Pancreas (tissue), 10 donors: ENCODE results near the gene LSM3. TPM values are rescaled to one million over a fixed set of nuclear protein-coding genes. Genes with fewer than 3 reads are reported as not detected.

Source experiments
- ATAC-seq, 4 donors: fragments of 200-7000 bp; cut with Tn5 transposase; one replicate each; pipeline versions ENCODE4 v1.8.0 to v1.9.1; 2020; ENCODE audit warnings: mild to moderate bottlenecking in 4 of 4, moderate library complexity in 4 of 4
- DNase-seq, 6 donors: peaks; one replicate each; pipeline ENCODE4 v3.0.0-alpha.2; 2020
- FAIRE-seq: peaks from 2 replicates; lab custom pipeline; 2012; peaks lifted over from hg19 to GRCh38; lab: Jason Lieb, UNC
- H3K27ac ChIP-seq, 4 donors: fragments of 200-600 bp; sonication (generic); 1 replicate in 3 of 4; 2 replicates in 1 of 4; pipeline versions ENCODE4 v1.5.0 to v1.8.0; 2020
- H3K27me3 ChIP-seq, 4 donors: fragments of 200-600 bp; one replicate each; pipeline ENCODE4 v1.8.0; 2021
- H3K36me3 ChIP-seq, 3 donors: fragments of 200-600 bp; sonication (generic) in 1 of 3; one replicate each; pipeline versions ENCODE4 v1.5.0 to v1.8.0; 2020 to 2021
- H3K4me1 ChIP-seq, 3 donors: fragments of 200-600 bp; one replicate each; pipeline ENCODE4 v1.8.0; 2021
- H3K4me3 ChIP-seq, 4 donors: fragments of 200-600 bp; sonication (generic) in 2 of 4; one replicate each; pipeline versions ENCODE4 v1.5.0 to v1.8.0; 2020 to 2021
- H3K9me3 ChIP-seq, 4 donors: fragments of 200-600 bp; one replicate each; pipeline ENCODE4 v1.8.0; 2021
- WGBS, 2 donors: extraction: QIAGEN DNeasy Blood & Tissue Kit; methylation state at CpG; one replicate each; pipeline ENCODE4 v1.1.7; 2013; 5-methylcytosine and 5-hydroxymethylcytosine counted together
- intact Hi-C, 3 donors: fragments of 100-400 bp; cut with DNase I; formaldehyde crosslinking; loops; one replicate each; pipeline versions ENCODE4 v1.11.1 to v1.14.2; 2022
- polyA plus RNA-seq, 2 donors: library from polyadenylated mRNA; stranded (reverse); fragments of 200-250 nt; gene quantifications; one replicate each; pipeline ENCODE4 v1.2.3, GENCODE V29; 2013
- total RNA-seq, 6 donors: library from RNA; stranded (reverse); fragmentation: NEBNext Ultra II Directional in 4 of 6; extraction: Animal tissue kit (Norgen Biotek cat#: 25700) in 4 of 6; gene quantifications; one replicate each; pipeline versions ENCODE4 v1.2.1 to v1.2.4, GENCODE V29; 2021 to 2023
- TF ChIP-seq, protein P1 (sequence below), 4 donors: fragments of 200-600 bp; sonication (generic) in 3 of 4; IDR thresholded peaks; one replicate each; pipeline versions ENCODE4 v1.5.0 to v1.8.0; 2021; ENCODE audit warnings: antibody characterized with exemption in 4 of 4
- donor health status: healthy with polysubstance abuse.
- donor health status: DM: no; HTN: no; CAD: no; lungs with moderate emphysema.
- donor health status: DM: no; HTN: no; CAD: no.
- donor health status: control.
- donor health status: control.
- donor health status: Bipolar disorder and iron deficiency.
- donor health status: DM: yes; HTN: yes; CAD: no.
- donor health status: DM: no; HTN: no; CAD: no.
- donor health status: DM: no; HTN: no; CAD: no.
- donor health status: DM: yes; HTN: yes; CAD: no.

LSM3 gene
- total and polyA plus RNA-seq, 8 donors = 3.2 to 7.9 (median 4.3) TPM

DNA sequence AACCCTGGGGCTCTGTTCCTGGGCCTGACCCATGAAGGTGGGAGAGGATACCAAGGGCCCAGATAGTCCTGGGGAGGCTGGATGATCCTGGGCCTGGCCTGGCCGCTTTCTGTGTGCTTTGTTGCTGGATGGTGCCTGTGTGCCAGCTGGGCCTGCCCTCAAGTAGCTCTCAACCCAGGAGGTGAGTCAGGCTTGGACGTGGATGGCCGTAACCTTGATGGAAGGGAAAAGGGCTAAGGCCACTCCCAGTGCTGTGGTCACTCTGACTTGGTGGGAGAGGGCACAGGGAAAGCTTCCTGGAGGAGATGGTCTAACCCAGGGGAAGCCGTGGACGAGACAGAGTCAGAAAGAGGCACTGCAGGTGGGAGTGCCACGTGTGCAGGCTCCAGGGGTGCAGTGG lies 44.3 kb upstream of the LSM3 start:
- no peak for FAIRE-seq
- H3K36me3 ChIP-seq = peaks cover 3 to 70% (median 19%) of the 10 kb centered on the region in 3 donors
- H3K27ac ChIP-seq = no peak overlapping the region
- intact Hi-C loops = no loop called here
- H3K4me1 ChIP-seq = no peaks in the 10 kb centered on the region
- 90% methylated on average over 6 of the region's 6 CpGs for WGBS, 2 donors
- no peak for ATAC-seq
- TF ChIP-seq, protein P1, sequence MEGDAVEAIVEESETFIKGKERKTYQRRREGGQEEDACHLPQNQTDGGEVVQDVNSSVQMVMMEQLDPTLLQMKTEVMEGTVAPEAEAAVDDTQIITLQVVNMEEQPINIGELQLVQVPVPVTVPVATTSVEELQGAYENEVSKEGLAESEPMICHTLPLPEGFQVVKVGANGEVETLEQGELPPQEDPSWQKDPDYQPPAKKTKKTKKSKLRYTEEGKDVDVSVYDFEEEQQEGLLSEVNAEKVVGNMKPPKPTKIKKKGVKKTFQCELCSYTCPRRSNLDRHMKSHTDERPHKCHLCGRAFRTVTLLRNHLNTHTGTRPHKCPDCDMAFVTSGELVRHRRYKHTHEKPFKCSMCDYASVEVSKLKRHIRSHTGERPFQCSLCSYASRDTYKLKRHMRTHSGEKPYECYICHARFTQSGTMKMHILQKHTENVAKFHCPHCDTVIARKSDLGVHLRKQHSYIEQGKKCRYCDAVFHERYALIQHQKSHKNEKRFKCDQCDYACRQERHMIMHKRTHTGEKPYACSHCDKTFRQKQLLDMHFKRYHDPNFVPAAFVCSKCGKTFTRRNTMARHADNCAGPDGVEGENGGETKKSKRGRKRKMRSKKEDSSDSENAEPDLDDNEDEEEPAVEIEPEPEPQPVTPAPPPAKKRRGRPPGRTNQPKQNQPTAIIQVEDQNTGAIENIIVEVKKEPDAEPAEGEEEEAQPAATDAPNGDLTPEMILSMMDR (IDR thresholded peaks at IDR 0.05) = no peak
- H3K9me3 ChIP-seq = no peaks in the 10 kb centered on the region
- no peaks in the 10 kb centered on the region for H3K27me3 ChIP-seq
- no peak for DNase-seq
- no peak overlapping the region for H3K4me3 ChIP-seq

DNA sequence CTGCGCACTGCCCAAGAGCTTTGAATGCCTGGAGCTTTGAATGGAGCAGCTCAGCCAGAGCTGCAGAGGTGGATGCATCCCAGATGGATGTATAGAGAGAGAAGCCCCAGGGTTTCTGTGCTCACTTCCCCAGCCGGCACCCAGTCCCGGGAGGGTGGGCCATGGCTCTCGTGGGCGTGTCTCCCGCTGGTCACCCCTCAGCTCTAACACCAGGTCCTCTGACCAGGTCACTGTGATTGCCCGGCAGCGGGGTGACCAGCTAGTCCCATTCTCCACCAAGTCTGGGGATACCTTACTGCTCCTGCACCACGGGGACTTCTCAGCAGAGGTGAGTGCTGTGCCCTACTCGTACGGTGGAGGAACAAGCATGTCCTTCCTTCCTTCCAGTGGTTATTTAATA lies 43.0 kb upstream of the LSM3 start:
- TF ChIP-seq, protein P1 (IDR thresholded peaks at IDR 0.05) = no peak
- H3K36me3 ChIP-seq = peaks cover 3 to 63% (median 19%) of the 10 kb centered on the region in 3 donors
- no peak overlapping the region for H3K27ac ChIP-seq
- intact Hi-C loops = no loop called here
- DNase-seq = no peak
- H3K27me3 ChIP-seq = no peaks in the 10 kb centered on the region
- H3K4me3 ChIP-seq = no peak overlapping the region
- no peak for FAIRE-seq
- no peaks in the 10 kb centered on the region for H3K9me3 ChIP-seq
- WGBS, 2 donors = 91 to 95% methylated on average over 11 of the region's 11 CpGs
- ATAC-seq = no peak
- no peaks in the 10 kb centered on the region for H3K4me1 ChIP-seq

GRCh38 chr3:14137004-14137403 lies 41.6 kb upstream of the LSM3 start:
- ATAC-seq = peak in 2 of 4 donors; percentile 32 to 43
- 93% methylated on average over 3 of the region's 3 CpGs for WGBS, 2 donors
- H3K36me3 ChIP-seq = peaks cover 2 to 55% (median 15%) of the 10 kb centered on the region in 3 donors
- no peaks in the 10 kb centered on the region for H3K4me1 ChIP-seq
- TF ChIP-seq, protein P1 (IDR thresholded peaks at IDR 0.05) = no peak
- H3K27me3 ChIP-seq = no peaks in the 10 kb centered on the region
- DNase-seq = no peak
- FAIRE-seq = no peak
- intact Hi-C loops = no loop called here
- no peak overlapping the region for H3K27ac ChIP-seq
- H3K9me3 ChIP-seq = no peaks in the 10 kb centered on the region
- H3K4me3 ChIP-seq = no peak overlapping the region

GRCh38 chr3:14137445-14137844 lies 41.2 kb upstream of the LSM3 start:
- Histone ChIP-seq H3K4me1 (no peaks in the 10 kb centered on the region), H3K27ac (no peak overlapping the region), H3K36me3 (peaks cover 0 to 51% (median 15%) of the 10 kb centered on the region in 3 donors), H3K9me3 (no peaks in the 10 kb centered on the region), H3K4me3 (no peak overlapping the region), H3K27me3 (no peaks in the 10 kb centered on the region)
- FAIRE-seq (no peak), ATAC-seq (no peak), DNase-seq (no peak)
- intact Hi-C loops = no loop called here
- TF ChIP-seq, protein P1 (IDR thresholded peaks at IDR 0.05) = no peak
- WGBS, 2 donors = 61 to 73% methylated on average over 3 of the region's 3 CpGs

DNA sequence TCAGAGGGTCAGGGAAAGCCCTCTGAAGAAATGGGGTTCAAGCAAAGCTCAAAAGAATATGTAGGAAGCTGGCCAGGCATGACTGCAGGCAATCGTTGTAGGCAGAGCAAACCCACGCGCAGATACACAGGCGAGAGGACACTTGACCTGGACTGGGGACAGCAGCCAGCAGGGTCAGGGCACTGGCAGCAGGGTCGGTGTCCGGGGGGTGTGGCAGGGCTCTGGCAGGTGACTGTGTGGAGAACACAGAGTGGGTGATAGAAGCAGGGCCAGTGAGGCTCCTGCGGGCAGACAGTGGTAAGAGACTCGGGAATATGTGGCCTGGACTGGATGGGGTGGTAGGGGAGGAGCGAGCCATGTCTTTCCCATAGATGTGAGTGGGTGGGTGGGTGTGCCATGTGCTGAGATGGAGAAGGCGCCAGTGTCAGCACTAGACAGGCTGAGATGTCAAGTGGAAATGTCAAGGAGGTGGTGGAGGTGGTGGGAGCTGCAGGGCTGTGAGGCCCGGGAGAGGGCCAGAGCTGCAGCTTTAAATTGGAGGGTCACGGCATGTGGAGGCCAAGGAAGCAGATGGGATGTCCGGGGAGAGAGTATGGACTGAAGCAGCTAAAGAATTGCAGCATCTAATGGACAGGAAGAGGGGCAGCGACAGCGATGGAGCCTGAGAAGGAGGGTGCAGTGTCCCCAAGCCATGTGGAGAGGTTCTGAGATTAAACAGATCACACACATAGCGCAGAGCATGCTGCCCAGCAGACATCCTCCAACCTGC lies 40.3 kb upstream of the LSM3 start:
- peak in 1 of 6 donors; percentile 10 for DNase-seq
- Histone ChIP-seq H3K9me3 (no peaks in the 10 kb centered on the region), H3K4me1 (no peaks in the 10 kb centered on the region), H3K27ac (no peak overlapping the region), H3K27me3 (no peaks in the 10 kb centered on the region), H3K4me3 (no peak overlapping the region), H3K36me3 (peaks cover 0 to 42% (median 9%) of the 10 kb centered on the region in 3 donors)
- intact Hi-C loops = no loop called here
- no peak for ATAC-seq
- WGBS, 2 donors = 90 to 92% methylated on average over 16 of the region's 16 CpGs
- TF ChIP-seq, protein P1 (IDR thresholded peaks at IDR 0.05) = no peak
- FAIRE-seq = no peak
